ENCODE data around the gene KLF18. TPM values are rescaled to one million over a fixed set of nuclear protein-coding genes. Genes with fewer than 3 reads are reported as not detected.

KLF18 gene
- total RNA-seq, 1 experiment from 2014 or later = 0.09 TPM

DNA sequence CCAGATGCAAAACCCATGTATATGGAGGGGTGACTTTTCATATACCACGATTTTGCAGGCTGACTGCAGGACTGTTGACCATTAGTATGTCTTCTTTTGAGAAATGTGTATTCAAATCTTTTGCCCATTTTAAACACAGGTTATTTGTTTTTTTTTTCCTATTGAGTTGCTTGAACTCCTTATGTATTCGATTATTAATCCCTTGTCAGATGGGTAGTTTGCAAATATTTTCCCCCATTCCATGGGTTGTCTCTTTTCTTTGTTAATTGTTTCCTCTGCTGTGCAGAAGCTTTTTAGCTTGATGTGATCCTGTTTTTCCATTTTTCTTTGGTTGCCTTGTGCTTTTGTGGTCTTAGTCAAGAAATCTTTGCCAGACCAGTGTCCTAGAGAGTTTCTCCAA is 47.4 kb downstream of the KLF18 start:
- Mint-ChIP-seq H3K4me3 (no peak overlapping the region), H3K27ac (no peak overlapping the region), H3K27me3 (ENCODE audit: low read depth) (no peaks in the 10 kb centered on the region; the same call in 1 of the 2 replicates), H3K9me3 (peaks cover 12% of the 10 kb centered on the region), H3K36me3 (no peaks in the 10 kb centered on the region), H3K4me1 (peaks cover 17% of the 10 kb centered on the region)
- POLR2A ChIA-PET = interaction anchor here (0.7 kb wide), 1 partner anchor 449 kb away, joined by 3 read pairs; no protein-coding TSS in a partner anchor
- DNase-seq (ENCODE audit: low spot score) (no peak), ATAC-seq (no peak)
- CTCF ChIA-PET = interaction anchor here (1.1 to 3.6 kb wide), 6 partner anchors 9 to 201 kb away, joined by 3 to 21 read pairs (median 8); no protein-coding TSS in a partner anchor
- TF ChIP-seq NFE2L1 (CRISPR knock-in tag; IDR thresholded peaks at IDR 0.05) (no peak), IRF1 (CRISPR knock-in tag; IDR thresholded peaks at IDR 0.05) (no peak), GRHL2 (CRISPR knock-in tag; IDR thresholded peaks at IDR 0.05; ENCODE audit: insufficient replicate concordance, severe bottlenecking) (no peak), USF1 (CRISPR knock-in tag; IDR thresholded peaks at IDR 0.05) (no peak), ETV6 (CRISPR knock-in tag; IDR thresholded peaks at IDR 0.05) (no peak), RELA (CRISPR knock-in tag; IDR thresholded peaks at IDR 0.05; ENCODE audit: borderline replicate concordance) (no peak), HMGXB4 (CRISPR knock-in tag; IDR thresholded peaks at IDR 0.05) (no peak), ARID4B (CRISPR knock-in tag; IDR thresholded peaks at IDR 0.05; ENCODE audit: borderline replicate concordance) (no peak), SP1 (CRISPR knock-in tag; conservative IDR thresholded peaks at IDR 0.05) (no peak)
- TF ChIP-seq, protein P1, sequence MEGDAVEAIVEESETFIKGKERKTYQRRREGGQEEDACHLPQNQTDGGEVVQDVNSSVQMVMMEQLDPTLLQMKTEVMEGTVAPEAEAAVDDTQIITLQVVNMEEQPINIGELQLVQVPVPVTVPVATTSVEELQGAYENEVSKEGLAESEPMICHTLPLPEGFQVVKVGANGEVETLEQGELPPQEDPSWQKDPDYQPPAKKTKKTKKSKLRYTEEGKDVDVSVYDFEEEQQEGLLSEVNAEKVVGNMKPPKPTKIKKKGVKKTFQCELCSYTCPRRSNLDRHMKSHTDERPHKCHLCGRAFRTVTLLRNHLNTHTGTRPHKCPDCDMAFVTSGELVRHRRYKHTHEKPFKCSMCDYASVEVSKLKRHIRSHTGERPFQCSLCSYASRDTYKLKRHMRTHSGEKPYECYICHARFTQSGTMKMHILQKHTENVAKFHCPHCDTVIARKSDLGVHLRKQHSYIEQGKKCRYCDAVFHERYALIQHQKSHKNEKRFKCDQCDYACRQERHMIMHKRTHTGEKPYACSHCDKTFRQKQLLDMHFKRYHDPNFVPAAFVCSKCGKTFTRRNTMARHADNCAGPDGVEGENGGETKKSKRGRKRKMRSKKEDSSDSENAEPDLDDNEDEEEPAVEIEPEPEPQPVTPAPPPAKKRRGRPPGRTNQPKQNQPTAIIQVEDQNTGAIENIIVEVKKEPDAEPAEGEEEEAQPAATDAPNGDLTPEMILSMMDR (IDR thresholded peaks at IDR 0.05) = no peak
- TF ChIP-seq, protein P2, sequence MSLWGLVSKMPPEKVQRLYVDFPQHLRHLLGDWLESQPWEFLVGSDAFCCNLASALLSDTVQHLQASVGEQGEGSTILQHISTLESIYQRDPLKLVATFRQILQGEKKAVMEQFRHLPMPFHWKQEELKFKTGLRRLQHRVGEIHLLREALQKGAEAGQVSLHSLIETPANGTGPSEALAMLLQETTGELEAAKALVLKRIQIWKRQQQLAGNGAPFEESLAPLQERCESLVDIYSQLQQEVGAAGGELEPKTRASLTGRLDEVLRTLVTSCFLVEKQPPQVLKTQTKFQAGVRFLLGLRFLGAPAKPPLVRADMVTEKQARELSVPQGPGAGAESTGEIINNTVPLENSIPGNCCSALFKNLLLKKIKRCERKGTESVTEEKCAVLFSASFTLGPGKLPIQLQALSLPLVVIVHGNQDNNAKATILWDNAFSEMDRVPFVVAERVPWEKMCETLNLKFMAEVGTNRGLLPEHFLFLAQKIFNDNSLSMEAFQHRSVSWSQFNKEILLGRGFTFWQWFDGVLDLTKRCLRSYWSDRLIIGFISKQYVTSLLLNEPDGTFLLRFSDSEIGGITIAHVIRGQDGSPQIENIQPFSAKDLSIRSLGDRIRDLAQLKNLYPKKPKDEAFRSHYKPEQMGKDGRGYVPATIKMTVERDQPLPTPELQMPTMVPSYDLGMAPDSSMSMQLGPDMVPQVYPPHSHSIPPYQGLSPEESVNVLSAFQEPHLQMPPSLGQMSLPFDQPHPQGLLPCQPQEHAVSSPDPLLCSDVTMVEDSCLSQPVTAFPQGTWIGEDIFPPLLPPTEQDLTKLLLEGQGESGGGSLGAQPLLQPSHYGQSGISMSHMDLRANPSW (CRISPR knock-in tag; conservative IDR thresholded peaks at IDR 0.05; ENCODE audit: low read depth) = no peak

All from WTC11 (cell line).